ENCODE results near the gene APOC3.
A peak's percentile ranks its signal among the peaks of the same experiment; 100 is the strongest.

APOC3 gene

DNA sequence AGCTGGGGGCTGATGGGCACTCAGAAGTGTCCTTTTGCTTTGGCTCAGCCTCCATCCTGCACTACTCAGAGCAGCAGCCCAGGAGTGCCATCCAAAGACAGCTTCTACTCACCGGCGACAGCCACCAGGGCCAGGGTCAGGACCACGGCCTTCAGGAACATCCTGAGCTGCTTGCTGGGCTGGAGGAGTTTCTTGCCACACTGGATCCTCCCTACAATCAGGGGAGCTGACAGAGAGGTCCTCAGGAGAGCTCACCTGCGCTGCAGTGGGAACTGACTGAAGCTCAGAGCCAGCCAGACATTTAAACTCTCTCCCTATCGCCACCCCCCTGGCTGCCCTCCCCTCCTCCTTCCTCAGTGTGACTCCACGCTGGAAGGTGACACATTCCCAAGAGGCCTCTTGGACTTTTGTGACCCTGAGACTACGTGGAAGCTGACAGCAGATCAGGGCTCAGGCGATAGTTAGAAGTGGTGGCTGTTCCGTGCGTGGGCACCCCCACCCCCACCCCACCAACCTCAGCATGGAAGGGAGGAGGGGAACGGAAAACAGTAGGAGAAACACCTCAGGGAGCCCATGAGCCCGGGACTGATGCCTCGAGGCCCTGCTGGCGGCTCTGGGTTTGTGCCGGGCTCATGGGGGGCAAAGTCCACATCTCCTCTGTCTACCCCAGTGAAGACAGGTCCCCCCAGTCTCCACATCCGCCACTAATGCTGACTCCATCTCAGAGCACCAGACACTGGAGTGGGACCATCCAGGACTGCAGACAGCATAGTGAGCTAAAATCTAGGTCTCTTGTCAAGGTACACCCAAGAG, 6.5 kb upstream of the APOC3 start, which contains the start of gene APOA4:
Gene APOA4 (minus strand): TSS at position 274 of the 813 bp plus-strand sequence. CDS start 113 bp downstream, at position 161.
- Mint-ChIP-seq H3K27me3 (ENCODE audit: low read depth) (no peaks in the 10 kb centered on the region), H3K4me1 (no peaks in the 10 kb centered on the region), H3K9me3 (no peaks in the 10 kb centered on the region), H3K27ac (no peak within 1 kb of the TSS), H3K4me3 (no peak within 1 kb of the TSS), H3K36me3 (ENCODE audit: low read depth) (no peaks in the 10 kb centered on the region)
- TF ChIP-seq, protein P1, sequence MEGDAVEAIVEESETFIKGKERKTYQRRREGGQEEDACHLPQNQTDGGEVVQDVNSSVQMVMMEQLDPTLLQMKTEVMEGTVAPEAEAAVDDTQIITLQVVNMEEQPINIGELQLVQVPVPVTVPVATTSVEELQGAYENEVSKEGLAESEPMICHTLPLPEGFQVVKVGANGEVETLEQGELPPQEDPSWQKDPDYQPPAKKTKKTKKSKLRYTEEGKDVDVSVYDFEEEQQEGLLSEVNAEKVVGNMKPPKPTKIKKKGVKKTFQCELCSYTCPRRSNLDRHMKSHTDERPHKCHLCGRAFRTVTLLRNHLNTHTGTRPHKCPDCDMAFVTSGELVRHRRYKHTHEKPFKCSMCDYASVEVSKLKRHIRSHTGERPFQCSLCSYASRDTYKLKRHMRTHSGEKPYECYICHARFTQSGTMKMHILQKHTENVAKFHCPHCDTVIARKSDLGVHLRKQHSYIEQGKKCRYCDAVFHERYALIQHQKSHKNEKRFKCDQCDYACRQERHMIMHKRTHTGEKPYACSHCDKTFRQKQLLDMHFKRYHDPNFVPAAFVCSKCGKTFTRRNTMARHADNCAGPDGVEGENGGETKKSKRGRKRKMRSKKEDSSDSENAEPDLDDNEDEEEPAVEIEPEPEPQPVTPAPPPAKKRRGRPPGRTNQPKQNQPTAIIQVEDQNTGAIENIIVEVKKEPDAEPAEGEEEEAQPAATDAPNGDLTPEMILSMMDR (IDR thresholded peaks at IDR 0.05; ENCODE audit: unreplicated experiment in 3 of 3): no peak

DNA sequence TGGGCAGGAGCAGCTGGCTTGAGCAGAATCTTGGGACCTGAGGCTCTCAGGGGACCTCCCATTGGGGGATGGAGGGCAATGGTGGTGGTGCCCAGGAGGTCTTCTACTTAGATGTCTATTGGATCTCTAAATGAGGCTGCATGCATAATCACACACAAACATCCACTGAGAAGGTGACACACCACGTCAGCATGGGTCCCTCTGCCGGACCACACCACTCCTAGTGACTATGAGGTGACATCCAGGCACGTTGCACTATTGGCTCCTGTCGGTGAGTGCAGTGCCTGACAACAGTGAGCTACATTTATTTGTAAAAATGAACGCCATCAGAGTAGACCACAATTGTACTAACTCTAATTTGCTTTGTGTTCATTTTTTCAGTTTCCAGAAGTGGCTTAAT, 4.3 kb upstream of the APOC3 start:
- Mint-ChIP-seq H3K4me3 (no peak overlapping the region), H3K36me3 (ENCODE audit: low read depth) (no peaks in the 10 kb centered on the region), H3K27ac (no peak overlapping the region), H3K4me1 (no peaks in the 10 kb centered on the region), H3K9me3 (no peaks in the 10 kb centered on the region), H3K27me3 (ENCODE audit: low read depth) (no peaks in the 10 kb centered on the region)
- TF ChIP-seq, protein P1 (IDR thresholded peaks at IDR 0.05; ENCODE audit: unreplicated experiment in 3 of 3): no peak

DNA sequence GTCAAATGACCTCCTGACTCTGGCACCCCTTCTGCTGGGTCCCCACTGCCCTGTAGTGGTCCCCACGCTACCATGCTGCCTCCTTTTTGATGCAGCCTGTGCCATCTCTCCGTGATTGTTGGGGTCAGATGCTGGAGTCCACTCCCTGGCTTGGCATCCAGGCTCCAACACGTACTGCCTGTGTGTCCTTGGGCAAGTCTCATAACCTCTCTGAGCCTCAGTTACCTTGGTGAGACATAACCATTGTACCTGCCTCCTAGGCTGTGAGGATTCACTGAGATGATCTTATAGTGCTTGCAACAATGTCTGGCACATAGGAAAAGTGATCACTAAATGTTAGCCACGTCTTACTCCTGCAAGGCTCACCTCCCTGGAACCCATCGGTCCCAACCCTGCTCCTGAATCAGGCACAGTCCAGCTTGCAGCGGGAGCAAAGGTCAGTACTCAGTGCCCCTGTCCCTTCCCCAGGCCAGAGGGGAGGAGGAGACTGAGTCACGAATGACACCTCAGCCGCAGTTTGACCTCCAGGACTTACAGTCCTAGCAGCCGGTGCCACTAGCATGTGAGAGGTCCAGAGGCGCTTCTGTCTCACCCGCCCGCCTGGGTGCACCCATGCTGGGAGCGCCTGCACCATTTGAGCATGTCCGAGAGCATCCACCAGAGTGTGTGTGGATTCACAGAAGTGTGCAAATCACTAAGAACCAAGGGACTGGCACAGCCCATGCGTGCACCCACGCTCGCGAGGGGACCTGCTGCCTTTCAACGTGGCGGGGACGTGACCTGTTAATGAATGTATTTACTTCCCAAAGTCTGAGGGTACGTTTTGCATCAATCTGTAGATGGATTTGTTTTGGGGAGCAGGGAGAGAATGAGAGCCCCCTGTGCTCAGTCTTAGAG, 3.6 kb upstream of the APOC3 start:
- Mint-ChIP-seq H3K4me1 (no peaks in the 10 kb centered on the region), H3K27me3 (ENCODE audit: low read depth) (no peaks in the 10 kb centered on the region), H3K27ac (peak overlapping the region in 1 of 3 experiments; percentile 19), H3K9me3 (no peaks in the 10 kb centered on the region), H3K36me3 (ENCODE audit: low read depth) (no peaks in the 10 kb centered on the region), H3K4me3 (no peak overlapping the region)
- TF ChIP-seq, protein P1 (IDR thresholded peaks at IDR 0.05; ENCODE audit: unreplicated experiment in 3 of 3): no peak

DNA sequence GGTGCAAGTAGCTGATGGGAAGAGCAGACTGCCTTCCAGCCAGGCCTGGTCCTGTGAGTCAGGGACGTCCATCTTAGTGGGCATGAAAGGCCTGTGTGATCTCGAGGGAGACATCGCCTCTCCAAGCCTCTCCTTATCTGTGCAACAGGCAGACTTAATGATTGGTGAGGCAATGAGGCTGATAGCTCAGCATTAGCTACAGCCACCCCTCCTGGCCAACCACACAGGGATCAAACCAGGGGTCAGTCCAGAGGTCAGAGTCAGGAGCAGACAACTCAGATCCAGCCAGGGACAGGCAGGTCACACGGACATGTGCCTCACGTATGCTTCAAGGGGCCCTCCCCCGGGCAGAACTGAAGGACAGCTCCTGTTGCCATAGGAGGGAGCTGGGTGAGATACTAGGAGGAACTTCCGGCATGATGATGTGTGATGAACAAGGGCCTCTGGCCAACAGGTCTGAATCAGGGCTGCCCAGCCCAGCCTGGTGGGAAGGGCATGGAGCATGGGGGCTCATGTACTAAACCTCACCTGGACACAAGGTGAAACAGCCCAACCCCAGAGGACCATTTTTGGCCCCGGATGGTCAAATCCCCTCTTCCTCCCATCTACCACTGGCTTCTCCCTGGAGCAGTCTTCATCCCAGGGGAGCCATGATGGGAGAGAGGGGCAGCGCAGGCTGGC, 2.8 kb upstream of the APOC3 start:
- Mint-ChIP-seq H3K27me3 (ENCODE audit: low read depth) (no peaks in the 10 kb centered on the region), H3K36me3 (ENCODE audit: low read depth) (no peaks in the 10 kb centered on the region), H3K4me3 (no peak overlapping the region), H3K27ac (peak overlapping the region in 1 of 3 experiments; percentile 19), H3K4me1 (no peaks in the 10 kb centered on the region), H3K9me3 (no peaks in the 10 kb centered on the region)
- TF ChIP-seq, protein P1 (IDR thresholded peaks at IDR 0.05; ENCODE audit: unreplicated experiment in 3 of 3): no peak

DNA sequence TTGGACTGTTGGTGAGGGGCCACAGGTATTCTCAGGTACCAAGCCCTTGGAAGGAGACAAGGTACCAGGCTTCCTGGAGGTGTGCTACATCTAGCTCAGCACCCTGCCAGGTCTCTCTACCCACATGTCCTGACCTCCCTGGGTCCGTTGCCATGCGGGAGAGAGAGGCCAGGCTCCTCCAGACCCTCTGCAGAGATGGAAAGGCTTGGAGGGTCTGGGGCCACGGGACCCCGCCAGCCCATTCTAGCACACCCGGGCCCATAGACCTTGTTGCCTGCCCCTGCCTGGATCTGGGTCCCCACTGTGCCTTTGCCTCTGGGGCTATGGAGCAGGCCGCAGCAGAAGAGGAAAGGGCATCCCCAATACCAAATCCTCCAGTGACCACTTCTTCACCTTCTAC, 2.2 kb upstream of the APOC3 start:
- Mint-ChIP-seq H3K4me3 (no peak overlapping the region), H3K27ac (no peak overlapping the region), H3K36me3 (ENCODE audit: low read depth) (no peaks in the 10 kb centered on the region), H3K4me1 (no peaks in the 10 kb centered on the region), H3K27me3 (ENCODE audit: low read depth) (no peaks in the 10 kb centered on the region), H3K9me3 (no peaks in the 10 kb centered on the region)
- TF ChIP-seq, protein P1 (IDR thresholded peaks at IDR 0.05; ENCODE audit: unreplicated experiment in 3 of 3): no peak
